Caco-2 (cell line): ENCODE results near the gene TOMM34. TPM values are rescaled to one million over a fixed set of nuclear protein-coding genes. Genes with fewer than 3 reads are reported as not detected.

Experiments
- BruUV-seq: library from RNA; stranded (reverse); fragments of 400-500 nt; replicated peaks from 2 replicates; lab custom pipeline; 2021; lab: Mats Ljungman, UMichigan
- CTCF ChIA-PET: fragments of 300-600 bp; sonication (Branson Sonifier 250); formaldehyde crosslinking; loops from one replicate; lab custom pipeline; 2022; ENCODE audit warnings: antibody characterized with exemption; lab: Charles Lee
- POLR2A ChIA-PET: fragments of 300-600 bp; sonication (Branson Sonifier 250); formaldehyde crosslinking; loops from one replicate; lab custom pipeline; 2022; ENCODE audit warnings: antibody characterized with exemption; lab: Charles Lee
- DNase-seq, 2 experiments: peaks; one replicate each; pipeline versions ENCODE4 v3.0.0 to v3.0.0-alpha.2; 2020 to 2022
- H3K27me3 ChIP-seq: replicated peaks from 2 replicates; pipeline ENCODE4 v1.6.0; 2011; ENCODE audit warnings: low read length; ENCODE audit not compliant: control insufficient read depth, insufficient read depth
- H3K36me3 ChIP-seq: 2 replicates; pipeline ENCODE4 v1.5.1; 2011; ENCODE audit warnings: low read length; ENCODE audit not compliant: control insufficient read depth, insufficient read depth
- H3K4me1 ChIP-seq: fragments of 250-450 bp; sonication (Bioruptor Pico); 2 replicates; pipeline ENCODE4 v1.5.1; 2020; ENCODE audit warnings: mild to moderate bottlenecking
- H3K4me3 ChIP-seq: 2 replicates; pipeline ENCODE4 v1.5.1; 2011; ENCODE audit warnings: low read depth, mild to moderate bottlenecking, control low read depth, low read length
- H3K9me3 ChIP-seq: fragments of 250-450 bp; sonication (Bioruptor Pico); 2 replicates; pipeline ENCODE4 v1.5.1; 2020; ENCODE audit warnings: mild to moderate bottlenecking, moderate library complexity
- H3K27ac Mint-ChIP-seq: one replicate; pipeline ENCODE4 v1.8.0; 2022; ENCODE audit warnings: mixed read lengths; ENCODE audit not compliant: unreplicated experiment
- H3K27me3 Mint-ChIP-seq: one replicate; pipeline ENCODE4 v1.8.0; 2022; ENCODE audit warnings: mixed read lengths; ENCODE audit not compliant: insufficient read depth, unreplicated experiment
- H3K36me3 Mint-ChIP-seq: one replicate; pipeline ENCODE4 v1.8.0; 2022; ENCODE audit warnings: mild to moderate bottlenecking, mixed read lengths; ENCODE audit not compliant: insufficient read depth, unreplicated experiment
- H3K4me1 Mint-ChIP-seq: one replicate; pipeline ENCODE4 v1.8.0; 2022; ENCODE audit warnings: low read depth, mixed read lengths; ENCODE audit not compliant: unreplicated experiment
- H3K4me3 Mint-ChIP-seq: one replicate; pipeline ENCODE4 v1.8.0; 2022; ENCODE audit warnings: mild to moderate bottlenecking, moderate library complexity, mixed read lengths; ENCODE audit not compliant: unreplicated experiment
- H3K9me3 Mint-ChIP-seq: one replicate; pipeline ENCODE4 v1.8.0; 2022; ENCODE audit warnings: mixed read lengths; ENCODE audit not compliant: unreplicated experiment
- intact Hi-C: fragments of 100-400 bp; cut with micrococcal nuclease; formaldehyde crosslinking; loops from one replicate; pipeline ENCODE4 v1.10.0; 2022; ENCODE audit not compliant: unreplicated experiment
- total RNA-seq: library from RNA; stranded (reverse); gene quantifications from 2 replicates; pipeline ENCODE4 v1.2.3, GENCODE V29; 2022
- TF ChIP-seq, protein P1 (sequence below), 2 experiments: fragments of 200-600 bp in 1 of 2; IDR thresholded peaks; 1 replicate in 1 of 2; 2 replicates in 1 of 2; pipeline versions ENCODE4 v1.5.1 to v1.8.0; 2011 to 2022; ENCODE audit warnings: antibody characterized with exemption in 1 of 2, control low read depth in 1 of 2, inconsistent platforms in 1 of 2, low read depth in 1 of 2, low read length in 1 of 2, mild to moderate bottlenecking in 1 of 2, moderate library complexity in 1 of 2; ENCODE audit not compliant: insufficient read depth in 1 of 2, severe bottlenecking in 1 of 2, unreplicated experiment in 1 of 2

The TOMM34 gene
- total RNA-seq, 1 experiment from 2014 or later = 139 TPM

DNA sequence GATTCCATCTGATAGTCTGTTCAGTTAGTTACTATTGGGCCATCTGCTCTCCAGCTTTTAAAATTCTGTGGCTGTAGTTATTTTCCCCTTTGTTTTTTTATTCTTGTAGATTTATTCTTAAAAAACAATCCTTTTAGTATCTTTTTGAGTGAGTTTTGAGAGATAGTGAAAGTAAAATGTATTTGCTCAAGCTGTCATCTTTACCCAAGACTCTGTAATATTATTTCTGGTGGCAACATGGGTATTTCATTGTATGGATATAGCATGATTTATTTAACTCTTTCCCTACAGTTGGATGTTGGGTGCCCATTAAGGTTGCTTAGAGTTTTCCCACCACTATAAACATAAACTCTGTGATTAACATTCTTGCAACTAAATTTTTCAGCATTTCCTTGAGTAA, 30.8 kb upstream of the TOMM34 start:
- POLR2A ChIA-PET = no interaction called here
- H3K9me3 Mint-ChIP-seq = no peaks in the 10 kb centered on the region
- Histone ChIP-seq H3K9me3 (no peaks in the 10 kb centered on the region), H3K36me3 (peaks cover 2% of the 10 kb centered on the region; the same call in 1 of the 2 replicates), H3K27me3 (no peaks in the 10 kb centered on the region), H3K4me1 (no peaks in the 10 kb centered on the region), H3K4me3 (no peak overlapping the region)
- H3K36me3 Mint-ChIP-seq = peaks cover 40% of the 10 kb centered on the region
- CTCF ChIA-PET = no interaction called here
- no peak overlapping the region for H3K4me3 Mint-ChIP-seq
- intact Hi-C loops = no loop called here
- no peaks in the 10 kb centered on the region for H3K4me1 Mint-ChIP-seq
- DNase-seq = no peak
- H3K27ac Mint-ChIP-seq = no peak overlapping the region
- no TSS peak for BruUV-seq
- no peaks in the 10 kb centered on the region for H3K27me3 Mint-ChIP-seq
- TF ChIP-seq, protein P1, sequence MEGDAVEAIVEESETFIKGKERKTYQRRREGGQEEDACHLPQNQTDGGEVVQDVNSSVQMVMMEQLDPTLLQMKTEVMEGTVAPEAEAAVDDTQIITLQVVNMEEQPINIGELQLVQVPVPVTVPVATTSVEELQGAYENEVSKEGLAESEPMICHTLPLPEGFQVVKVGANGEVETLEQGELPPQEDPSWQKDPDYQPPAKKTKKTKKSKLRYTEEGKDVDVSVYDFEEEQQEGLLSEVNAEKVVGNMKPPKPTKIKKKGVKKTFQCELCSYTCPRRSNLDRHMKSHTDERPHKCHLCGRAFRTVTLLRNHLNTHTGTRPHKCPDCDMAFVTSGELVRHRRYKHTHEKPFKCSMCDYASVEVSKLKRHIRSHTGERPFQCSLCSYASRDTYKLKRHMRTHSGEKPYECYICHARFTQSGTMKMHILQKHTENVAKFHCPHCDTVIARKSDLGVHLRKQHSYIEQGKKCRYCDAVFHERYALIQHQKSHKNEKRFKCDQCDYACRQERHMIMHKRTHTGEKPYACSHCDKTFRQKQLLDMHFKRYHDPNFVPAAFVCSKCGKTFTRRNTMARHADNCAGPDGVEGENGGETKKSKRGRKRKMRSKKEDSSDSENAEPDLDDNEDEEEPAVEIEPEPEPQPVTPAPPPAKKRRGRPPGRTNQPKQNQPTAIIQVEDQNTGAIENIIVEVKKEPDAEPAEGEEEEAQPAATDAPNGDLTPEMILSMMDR (IDR thresholded peaks at IDR 0.05; ENCODE audit: insufficient read depth in 1 of 2, low read depth in 1 of 2, low read length in 1 of 2, severe bottlenecking in 1 of 2, unreplicated experiment in 1 of 2) = no peak

DNA sequence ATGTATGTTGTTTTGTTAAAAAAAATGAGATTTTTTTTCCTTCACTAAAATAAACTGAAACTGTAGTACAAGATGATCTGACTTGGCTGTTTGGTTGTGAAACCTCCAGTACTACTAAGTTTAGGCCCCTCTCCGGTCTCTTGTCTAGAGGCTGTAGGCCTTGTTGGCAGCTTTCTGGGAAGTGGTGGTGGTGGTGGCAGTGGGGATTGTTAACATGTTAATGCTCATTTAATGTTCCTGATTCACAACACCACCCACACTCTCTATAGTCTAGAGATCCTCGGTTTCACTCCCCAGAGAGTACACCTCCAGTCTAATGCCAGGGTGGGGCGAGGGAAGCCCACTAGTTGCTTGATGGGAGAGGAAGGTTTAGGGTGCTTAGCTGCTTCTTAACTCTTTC, 30.2 kb upstream of the TOMM34 start:
- no peaks in the 10 kb centered on the region for H3K4me1 Mint-ChIP-seq
- POLR2A ChIA-PET = no interaction called here
- no TSS peak for BruUV-seq
- H3K9me3 Mint-ChIP-seq = no peaks in the 10 kb centered on the region
- intact Hi-C loops = no loop called here
- no peak overlapping the region for H3K4me3 Mint-ChIP-seq
- Histone ChIP-seq H3K36me3 (peaks cover 2% of the 10 kb centered on the region; the same call in 1 of the 2 replicates), H3K4me1 (no peaks in the 10 kb centered on the region), H3K9me3 (no peaks in the 10 kb centered on the region), H3K4me3 (no peak overlapping the region), H3K27me3 (no peaks in the 10 kb centered on the region)
- H3K36me3 Mint-ChIP-seq = peaks cover 36% of the 10 kb centered on the region
- H3K27me3 Mint-ChIP-seq = no peaks in the 10 kb centered on the region
- DNase-seq = no peak
- CTCF ChIA-PET = interaction anchor here (0.9 kb wide), 1 partner anchor 54 kb away, joined by 3 read pairs; no protein-coding TSS in a partner anchor
- TF ChIP-seq, protein P1 (IDR thresholded peaks at IDR 0.05; ENCODE audit: insufficient read depth in 1 of 2, low read depth in 1 of 2, low read length in 1 of 2, severe bottlenecking in 1 of 2, unreplicated experiment in 1 of 2) = no peak
- no peak overlapping the region for H3K27ac Mint-ChIP-seq

DNA sequence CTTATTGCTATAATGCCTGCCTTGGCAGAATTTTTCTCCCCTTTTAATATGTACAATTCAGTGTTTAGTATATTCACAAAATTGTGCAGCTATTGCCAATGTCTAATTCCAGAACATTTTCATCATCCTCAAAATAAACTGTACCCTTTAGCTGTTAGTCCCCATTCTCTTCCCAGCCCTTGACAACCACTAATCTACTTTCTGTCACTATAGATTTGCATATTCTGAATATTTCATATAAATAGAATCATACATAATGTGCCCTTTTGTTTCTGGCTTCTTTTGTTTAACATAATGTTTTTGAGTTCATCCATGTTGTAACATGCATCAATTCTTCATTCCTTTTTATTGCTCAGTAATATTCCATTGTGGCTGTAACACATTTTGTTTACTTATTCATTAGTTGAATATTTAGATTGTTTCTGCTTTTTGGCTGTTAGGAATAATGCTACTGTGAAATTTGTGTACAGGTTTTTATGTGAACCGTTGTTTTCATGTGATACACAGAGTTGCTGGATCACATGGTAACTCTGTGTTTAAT, 28.5 kb upstream of the TOMM34 start:
- ChIA-PET POLR2A (no interaction called here), CTCF (no interaction called here)
- H3K36me3 Mint-ChIP-seq = peaks cover 27% of the 10 kb centered on the region
- Histone ChIP-seq H3K36me3 (0 out of 2 replicates have a peak, but pooled peaks cover 1% of the 10 kb centered on the region), H3K9me3 (no peaks in the 10 kb centered on the region), H3K4me3 (no peak overlapping the region), H3K27me3 (no peaks in the 10 kb centered on the region), H3K4me1 (no peaks in the 10 kb centered on the region)
- H3K27ac Mint-ChIP-seq = no peak overlapping the region
- no peaks in the 10 kb centered on the region for H3K4me1 Mint-ChIP-seq
- no peak overlapping the region for H3K4me3 Mint-ChIP-seq
- TF ChIP-seq, protein P1 (IDR thresholded peaks at IDR 0.05; ENCODE audit: insufficient read depth in 1 of 2, low read depth in 1 of 2, low read length in 1 of 2, severe bottlenecking in 1 of 2, unreplicated experiment in 1 of 2) = no peak
- H3K27me3 Mint-ChIP-seq = no peaks in the 10 kb centered on the region
- DNase-seq = no peak
- intact Hi-C loops = no loop called here
- BruUV-seq = no TSS peak
- H3K9me3 Mint-ChIP-seq = no peaks in the 10 kb centered on the region
